Common myeloid progenitor, CD34-positive (primary cell): ENCODE results near the gene SAFB.

Experiments
- CTCF ChIA-PET: fragments of 350-600 bp; sonication (Branson Sonifier 250); formaldehyde crosslinking; loops from one replicate; lab custom pipeline; 2021; ENCODE audit warnings: antibody characterized with exemption; lab: Charles Lee
- POLR2A ChIA-PET: fragments of 350-600 bp; sonication (Branson Sonifier 250); formaldehyde crosslinking; loops from one replicate; lab custom pipeline; 2021; ENCODE audit warnings: antibody characterized with exemption; lab: Charles Lee
- DNase-seq, 3 donors: peaks; one replicate each; pipeline versions ENCODE4 v3.0.0 to v3.0.0-alpha.2; 2013
- H3K27ac ChIP-seq, 2 experiments: 1 replicate in 1 of 2; 2 replicates in 1 of 2; pipeline ENCODE4 v1.7.0; 2013; ENCODE audit warnings: inconsistent platforms in 2 of 2, low read length in 2 of 2, mild to moderate bottlenecking in 2 of 2, low read depth in 1 of 2, moderate library complexity in 1 of 2; ENCODE audit not compliant: severe bottlenecking in 2 of 2, insufficient read depth in 1 of 2, poor library complexity in 1 of 2
- H3K27me3 ChIP-seq, 5 experiments: replicated peaks in 2 of 5; 1 replicate in 3 of 5; 2 replicates in 2 of 5; pipeline versions ENCODE4 v1.6.1 to v1.7.0; 2013; ENCODE audit warnings: low read length in 4 of 5, mild to moderate bottlenecking in 2 of 5, moderate library complexity in 2 of 5, inconsistent platforms in 1 of 5; ENCODE audit not compliant: insufficient read depth in 5 of 5, control insufficient read depth in 4 of 5
- H3K36me3 ChIP-seq, 4 experiments: 1 replicate in 2 of 4; 2 replicates in 2 of 4; pipeline versions ENCODE4 v1.6.1 to v1.7.0; 2013; ENCODE audit warnings: low read length in 3 of 4, control low read depth in 1 of 4, mild to moderate bottlenecking in 1 of 4; ENCODE audit not compliant: control insufficient read depth in 4 of 4, insufficient read depth in 4 of 4
- H3K4me1 ChIP-seq, 4 experiments: 1 replicate in 3 of 4; 2 replicates in 1 of 4; pipeline versions ENCODE4 v1.6.1 to v1.7.1; 2013; ENCODE audit warnings: low read length in 3 of 4, mild to moderate bottlenecking in 3 of 4, control low read depth in 1 of 4, inconsistent platforms in 1 of 4, moderate library complexity in 1 of 4; ENCODE audit not compliant: control insufficient read depth in 4 of 4, insufficient read depth in 4 of 4; ENCODE audit errors: control extremely low read depth in 1 of 4
- H3K4me3 ChIP-seq, 7 experiments: 1 replicate in 4 of 7; 2 replicates in 3 of 7; pipeline versions ENCODE4 v1.5.1 to v1.7.0; 2013; ENCODE audit warnings: mild to moderate bottlenecking in 7 of 7, low read length in 6 of 7, moderate library complexity in 6 of 7, inconsistent platforms in 2 of 7, low read depth in 2 of 7, control low read depth in 1 of 7; ENCODE audit not compliant: insufficient read depth in 4 of 7, control insufficient read depth in 1 of 7; ENCODE audit errors: extremely low read depth in 1 of 7
- H3K9me3 ChIP-seq, 5 experiments: 1 replicate in 4 of 5; 2 replicates in 1 of 5; pipeline versions ENCODE4 v1.6.1 to v1.7.1; 2013; ENCODE audit warnings: low read length in 4 of 5, mild to moderate bottlenecking in 2 of 5, inconsistent platforms in 1 of 5, low read depth in 1 of 5, moderate library complexity in 1 of 5; ENCODE audit not compliant: control insufficient read depth in 4 of 5, insufficient read depth in 2 of 5; ENCODE audit errors: control extremely low read depth in 1 of 5
- WGBS: methylation state at CpG from one replicate; pipeline ENCODE4 v1.1.5; 2013; ENCODE audit not compliant: insufficient coverage; 5-methylcytosine and 5-hydroxymethylcytosine counted together

SAFB gene

GRCh38 chr19:5590151-5590864 lies 32.6 kb upstream of the SAFB start:
- POLR2A ChIA-PET = no interaction called here
- WGBS = 97% methylated on average over 17 of the region's 22 CpGs
- Histone ChIP-seq H3K27ac (no peak overlapping the region), H3K4me1 (peaks cover 0 to 19% (median 14%) of the 10 kb centered on the region in 4 experiments), H3K27me3 (no peaks in the 10 kb centered on the region), H3K4me3 (no peak overlapping the region), H3K9me3 (no peaks in the 10 kb centered on the region), H3K36me3 (peaks cover 22 to 95% (median 74%) of the 10 kb centered on the region in 4 experiments)
- CTCF ChIA-PET = interaction anchor here (0.6 to 1.3 kb wide), 2 partner anchors 13 to 203 kb away, joined by 3 read pairs; no protein-coding TSS in a partner anchor
- DNase-seq = no peak

- 100% methylated on average over 8 of the region's 9 CpGs for WGBS
- Histone ChIP-seq H3K4me1 (peaks cover 0 to 14% (median 11%) of the 10 kb centered on the region in 4 experiments), H3K9me3 (no peaks in the 10 kb centered on the region), H3K36me3 (peaks cover 25 to 96% (median 79%) of the 10 kb centered on the region in 4 experiments), H3K4me3 (no peak overlapping the region), H3K27me3 (no peaks in the 10 kb centered on the region), H3K27ac (no peak overlapping the region)
- ChIA-PET CTCF (no interaction called here), POLR2A (no interaction called here)
- no peak for DNase-seq
Measured at GRCh38 chr19:5590865-5591154, 32.1 kb upstream of the SAFB start.

GRCh38 chr19:5591476-5591875 lies 31.4 kb upstream of the SAFB start:
- peaks cover 0 to 7% (median 5%) of the 10 kb centered on the region in 4 experiments for H3K4me1 ChIP-seq
- no peaks in the 10 kb centered on the region for H3K9me3 ChIP-seq
- CTCF ChIA-PET = no interaction called here
- H3K27me3 ChIP-seq = no peaks in the 10 kb centered on the region
- peaks cover 29 to 97% (median 85%) of the 10 kb centered on the region in 4 experiments for H3K36me3 ChIP-seq
- H3K27ac ChIP-seq = no peak overlapping the region
- WGBS = 96% methylated on average over 12 of the region's 17 CpGs
- POLR2A ChIA-PET = no interaction called here
- no peak for DNase-seq
- H3K4me3 ChIP-seq = no peak overlapping the region

GRCh38 chr19:5592531-5593342 lies 30.1 kb upstream of the SAFB start:
- H3K36me3 ChIP-seq = peaks cover 39 to 97% (median 90%) of the 10 kb centered on the region in 4 experiments
- ChIA-PET CTCF (no interaction called here), POLR2A (no interaction called here)

GRCh38 chr19:5593343-5594255 lies 29.3 kb upstream of the SAFB start:
- CTCF ChIA-PET = interaction anchor here (0.5 kb wide), 1 partner anchor 130 kb away, joined by 3 read pairs; no protein-coding TSS in a partner anchor
- Histone ChIP-seq H3K4me3 (no peak overlapping the region), H3K27me3 (no peaks in the 10 kb centered on the region), H3K4me1 (no peaks in the 10 kb centered on the region), H3K36me3 (peaks cover 38 to 96% (median 92%) of the 10 kb centered on the region in 4 experiments), H3K27ac (no peak overlapping the region), H3K9me3 (no peaks in the 10 kb centered on the region)
- DNase-seq = no peak
- POLR2A ChIA-PET = interaction anchor here (1.2 kb wide), 1 partner anchor 8 kb away, joined by 3 read pairs; no protein-coding TSS in a partner anchor
- WGBS = 96% methylated on average over 63 of the region's 67 CpGs

More at GRCh38 chr19:5592531-5593342, 30.1 kb upstream of the SAFB start:
- no peak overlapping the region for H3K27ac ChIP-seq
- WGBS = 95% methylated on average over 15 of the region's 24 CpGs
- H3K9me3 ChIP-seq = no peaks in the 10 kb centered on the region
- no peaks in the 10 kb centered on the region for H3K4me1 ChIP-seq
- no peak overlapping the region for H3K4me3 ChIP-seq
- DNase-seq = no peak
- no peaks in the 10 kb centered on the region for H3K27me3 ChIP-seq

GRCh38 chr19:5594521-5594950 lies 28.3 kb upstream of the SAFB start:
- POLR2A ChIA-PET = interaction anchor here (0.6 to 1.2 kb wide), 2 partner anchors 9 to 109 kb away, joined by 3 read pairs; no protein-coding TSS in a partner anchor
- no peak for DNase-seq
- no peaks in the 10 kb centered on the region for H3K9me3 ChIP-seq
- no peaks in the 10 kb centered on the region for H3K27me3 ChIP-seq
- H3K4me1 ChIP-seq = no peaks in the 10 kb centered on the region
- WGBS = 100% methylated on average over 1 of the region's 7 CpGs
- H3K27ac ChIP-seq = no peak overlapping the region
- no peak overlapping the region for H3K4me3 ChIP-seq
- CTCF ChIA-PET = no interaction called here
- H3K36me3 ChIP-seq = peaks cover 47 to 96% (median 93%) of the 10 kb centered on the region in 4 experiments
